Measurements from ENCODE around the gene DCAF10.

GRCh38 chr9:37835821-37836220 lies 35.2 kb downstream of the DCAF10 start:
- TF ChIP-seq CTCF (IDR thresholded peaks at IDR 0.05) (no peak), POLR2A (IDR thresholded peaks at IDR 0.05) (no peak)

All from Peyer's patch (tissue), 4 donors.